Astrocyte of the spinal cord (primary cell): ENCODE data around the gene MLPH.

Source experiments
- DNase-seq: peaks from one replicate; pipeline ENCODE4 v3.0.0; 2011; ENCODE audit warnings: low read depth, low spot score
- H3K4me3 ChIP-seq: 2 replicates; pipeline ENCODE4 v1.5.1; 2011; ENCODE audit warnings: low read depth, mild to moderate bottlenecking, low read length, moderate library complexity
- in situ Hi-C: cut with HindIII; loops from 2 replicates; pipeline ENCODE4 v1.10.0; 2017; ENCODE audit warnings: low sequenced_read_pairs
- TF ChIP-seq, protein P1 (sequence below): IDR thresholded peaks from 2 replicates; pipeline ENCODE4 v1.5.1; 2012; ENCODE audit warnings: low read depth, mild to moderate bottlenecking, low read length, inconsistent platforms

The MLPH gene

DNA sequence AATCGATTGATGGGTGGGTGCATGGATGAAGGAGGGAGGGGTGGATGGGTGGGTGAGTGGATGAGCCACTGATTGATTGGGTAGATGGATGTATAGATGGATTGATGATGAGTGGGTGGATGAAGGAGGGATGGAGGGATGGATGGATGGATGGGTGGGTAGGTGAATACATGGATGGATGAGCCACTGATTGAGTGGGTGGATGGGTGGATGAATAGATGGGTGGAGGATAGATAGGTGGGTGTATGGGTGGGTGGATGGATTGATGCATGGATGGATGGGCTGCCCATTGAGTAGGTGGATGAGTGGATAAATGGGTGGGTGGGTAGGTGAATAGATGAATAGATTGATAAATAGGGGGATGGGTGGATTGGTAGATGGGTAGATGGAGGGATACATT lies 30.9 kb downstream of the MLPH start:
- TF ChIP-seq, protein P1, sequence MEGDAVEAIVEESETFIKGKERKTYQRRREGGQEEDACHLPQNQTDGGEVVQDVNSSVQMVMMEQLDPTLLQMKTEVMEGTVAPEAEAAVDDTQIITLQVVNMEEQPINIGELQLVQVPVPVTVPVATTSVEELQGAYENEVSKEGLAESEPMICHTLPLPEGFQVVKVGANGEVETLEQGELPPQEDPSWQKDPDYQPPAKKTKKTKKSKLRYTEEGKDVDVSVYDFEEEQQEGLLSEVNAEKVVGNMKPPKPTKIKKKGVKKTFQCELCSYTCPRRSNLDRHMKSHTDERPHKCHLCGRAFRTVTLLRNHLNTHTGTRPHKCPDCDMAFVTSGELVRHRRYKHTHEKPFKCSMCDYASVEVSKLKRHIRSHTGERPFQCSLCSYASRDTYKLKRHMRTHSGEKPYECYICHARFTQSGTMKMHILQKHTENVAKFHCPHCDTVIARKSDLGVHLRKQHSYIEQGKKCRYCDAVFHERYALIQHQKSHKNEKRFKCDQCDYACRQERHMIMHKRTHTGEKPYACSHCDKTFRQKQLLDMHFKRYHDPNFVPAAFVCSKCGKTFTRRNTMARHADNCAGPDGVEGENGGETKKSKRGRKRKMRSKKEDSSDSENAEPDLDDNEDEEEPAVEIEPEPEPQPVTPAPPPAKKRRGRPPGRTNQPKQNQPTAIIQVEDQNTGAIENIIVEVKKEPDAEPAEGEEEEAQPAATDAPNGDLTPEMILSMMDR, result no peak
- in situ Hi-C loops, result no loop called here
- H3K4me3 ChIP-seq, result no peak overlapping the region
- no peak for DNase-seq

DNA sequence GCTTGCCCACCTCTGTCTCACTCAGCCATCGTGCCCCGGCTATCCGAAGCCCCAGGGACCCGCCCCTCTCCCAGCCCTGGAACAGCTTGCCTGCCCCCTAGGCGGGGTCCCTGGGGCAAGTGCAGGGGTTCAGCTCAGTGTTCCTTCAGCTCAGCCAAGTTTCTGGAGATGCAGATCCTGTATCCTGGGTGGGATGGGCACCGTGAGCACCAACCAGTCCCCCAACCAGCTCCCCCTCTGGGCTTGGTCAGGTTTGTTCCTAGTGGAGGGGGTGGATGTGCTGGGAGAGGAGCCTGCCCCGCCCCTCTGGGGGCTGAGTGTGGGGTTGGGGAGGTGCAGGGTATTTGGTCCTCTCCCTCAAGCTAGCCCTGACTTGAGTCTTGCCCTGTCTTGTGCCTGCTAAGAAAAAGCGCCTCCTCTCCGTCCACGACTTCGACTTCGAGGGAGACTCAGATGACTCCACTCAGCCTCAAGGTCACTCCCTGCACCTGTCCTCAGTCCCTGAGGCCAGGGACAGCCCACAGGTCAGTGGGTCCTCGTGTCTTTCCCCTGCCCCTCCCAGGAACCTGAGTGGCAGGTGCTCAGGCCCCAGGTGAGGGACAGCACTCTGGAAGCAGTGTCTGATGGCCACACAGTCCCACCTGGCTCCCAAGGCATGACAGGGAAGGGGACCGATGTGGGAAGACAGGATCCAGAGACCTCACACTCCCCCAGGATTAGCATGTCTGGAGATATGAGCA lies 32.6 kb downstream of the MLPH start:
- DNase-seq, result no peak
- TF ChIP-seq, protein P1, result no peak
- in situ Hi-C loops, result no loop called here

DNA sequence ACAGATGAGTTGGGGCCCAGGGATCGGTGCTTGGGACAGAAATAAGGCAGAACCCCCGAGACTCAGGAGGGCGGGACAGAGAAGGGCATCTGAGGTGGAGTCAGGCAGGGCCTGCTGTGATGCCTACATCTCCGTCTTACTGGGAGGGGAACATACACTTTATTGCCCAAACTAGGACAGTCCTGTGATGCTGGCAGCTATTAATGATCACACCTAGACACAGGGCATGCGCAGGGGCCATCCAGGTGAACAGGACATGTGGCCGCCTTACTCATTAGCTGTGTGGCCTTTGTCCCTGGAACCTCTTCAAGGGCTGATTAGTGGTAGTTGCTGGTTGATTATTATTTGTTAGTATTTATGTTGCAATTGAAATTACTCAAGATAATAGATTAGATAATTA lies 33.2 kb downstream of the MLPH start:
- no peak for DNase-seq
- in situ Hi-C loops, result no loop called here
- no peak overlapping the region for H3K4me3 ChIP-seq
- TF ChIP-seq, protein P1, result no peak

More for the DNA sequence above, 32.6 kb downstream of the MLPH start:
- no peak overlapping the region for H3K4me3 ChIP-seq

DNA sequence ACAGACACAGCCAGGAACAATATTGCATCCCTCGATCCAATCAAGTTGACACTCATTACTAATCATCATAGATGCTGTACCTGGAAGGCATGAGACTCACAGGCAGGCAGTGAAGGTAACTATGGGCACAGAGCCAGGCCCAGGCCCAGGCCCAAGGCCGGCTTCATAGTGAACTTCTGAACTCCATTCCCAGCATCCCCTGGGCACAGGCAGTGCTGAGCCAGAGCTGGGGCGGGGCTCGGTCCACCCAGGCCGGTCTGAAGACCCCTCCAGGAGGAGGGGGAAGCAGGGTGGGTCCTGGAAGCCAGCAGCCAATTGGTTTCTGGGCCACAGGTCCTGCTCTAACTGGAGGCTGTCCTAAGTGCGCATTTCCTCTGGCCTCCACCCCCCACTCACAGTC lies 37.6 kb downstream of the MLPH start:
- in situ Hi-C loops, result no loop called here
- H3K4me3 ChIP-seq, result no peak overlapping the region
- DNase-seq, result no peak
- TF ChIP-seq, protein P1, result no peak

DNA sequence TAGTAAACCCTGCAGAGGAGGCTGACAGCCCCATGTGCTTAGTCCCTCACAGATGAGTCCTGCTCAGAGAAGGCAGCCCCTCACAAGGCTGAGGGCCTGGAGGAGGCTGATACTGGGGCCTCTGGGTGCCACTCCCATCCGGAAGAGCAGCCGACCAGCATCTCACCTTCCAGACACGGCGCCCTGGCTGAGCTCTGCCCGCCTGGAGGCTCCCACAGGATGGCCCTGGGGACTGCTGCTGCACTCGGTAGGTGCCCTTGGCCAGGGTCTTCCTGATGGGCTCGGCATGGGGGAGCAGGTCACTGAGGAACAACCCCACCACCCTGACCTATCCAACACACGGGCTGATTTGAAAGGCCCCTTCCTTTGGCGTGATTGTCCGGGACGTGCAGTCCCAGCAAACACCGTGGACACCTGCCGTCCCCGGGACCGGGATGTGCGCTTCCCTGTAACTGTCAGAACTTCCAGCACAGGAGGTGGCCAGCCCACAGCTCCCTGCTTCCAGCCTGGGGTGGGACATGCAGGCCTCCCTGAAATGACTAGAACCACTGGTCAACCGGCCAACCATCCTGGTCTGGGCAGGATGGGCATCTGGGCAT lies 38.6 kb downstream of the MLPH start:
- in situ Hi-C loops, result no loop called here
- TF ChIP-seq, protein P1, result no peak
- no peak overlapping the region for H3K4me3 ChIP-seq
- no peak for DNase-seq

DNA sequence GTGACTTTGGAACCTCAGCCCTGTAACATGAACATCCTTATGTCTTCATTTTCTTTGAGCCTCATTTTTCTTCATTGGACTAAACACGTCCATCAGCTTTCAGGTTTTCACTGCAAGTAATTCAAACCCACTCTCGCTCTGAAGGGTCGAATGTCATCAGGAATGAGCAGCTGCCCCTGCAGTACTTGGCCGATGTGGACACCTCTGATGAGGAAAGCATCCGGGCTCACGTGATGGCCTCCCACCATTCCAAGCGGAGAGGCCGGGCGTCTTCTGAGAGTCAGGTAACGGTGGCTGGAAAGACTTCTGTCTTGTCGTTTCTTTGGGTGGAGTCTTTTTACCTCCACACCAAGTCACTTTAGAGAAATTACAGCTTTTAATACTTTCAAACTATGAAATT lies 40.2 kb downstream of the MLPH start:
- in situ Hi-C loops, result no loop called here
- H3K4me3 ChIP-seq, result no peak overlapping the region
- DNase-seq, result no peak
- TF ChIP-seq, protein P1, result no peak
